Retinal pigment epithelial cell (primary cell): Measurements from ENCODE around the gene RAB29.

Experiments used
- DNase-seq: peaks from one replicate; pipeline ENCODE4 v3.0.0-alpha.2; 2010; ENCODE audit warnings: low read depth
- H3K4me3 ChIP-seq: 2 replicates; pipeline ENCODE4 v1.5.1; 2011; ENCODE audit warnings: mild to moderate bottlenecking, low read length, control low read depth, moderate library complexity
- TF ChIP-seq, protein P1 (sequence below): conservative IDR thresholded peaks from 2 replicates; pipeline ENCODE4 v1.5.1; 2011; ENCODE audit warnings: low read depth, low read length, control low read depth, inconsistent platforms

The RAB29 gene

DNA sequence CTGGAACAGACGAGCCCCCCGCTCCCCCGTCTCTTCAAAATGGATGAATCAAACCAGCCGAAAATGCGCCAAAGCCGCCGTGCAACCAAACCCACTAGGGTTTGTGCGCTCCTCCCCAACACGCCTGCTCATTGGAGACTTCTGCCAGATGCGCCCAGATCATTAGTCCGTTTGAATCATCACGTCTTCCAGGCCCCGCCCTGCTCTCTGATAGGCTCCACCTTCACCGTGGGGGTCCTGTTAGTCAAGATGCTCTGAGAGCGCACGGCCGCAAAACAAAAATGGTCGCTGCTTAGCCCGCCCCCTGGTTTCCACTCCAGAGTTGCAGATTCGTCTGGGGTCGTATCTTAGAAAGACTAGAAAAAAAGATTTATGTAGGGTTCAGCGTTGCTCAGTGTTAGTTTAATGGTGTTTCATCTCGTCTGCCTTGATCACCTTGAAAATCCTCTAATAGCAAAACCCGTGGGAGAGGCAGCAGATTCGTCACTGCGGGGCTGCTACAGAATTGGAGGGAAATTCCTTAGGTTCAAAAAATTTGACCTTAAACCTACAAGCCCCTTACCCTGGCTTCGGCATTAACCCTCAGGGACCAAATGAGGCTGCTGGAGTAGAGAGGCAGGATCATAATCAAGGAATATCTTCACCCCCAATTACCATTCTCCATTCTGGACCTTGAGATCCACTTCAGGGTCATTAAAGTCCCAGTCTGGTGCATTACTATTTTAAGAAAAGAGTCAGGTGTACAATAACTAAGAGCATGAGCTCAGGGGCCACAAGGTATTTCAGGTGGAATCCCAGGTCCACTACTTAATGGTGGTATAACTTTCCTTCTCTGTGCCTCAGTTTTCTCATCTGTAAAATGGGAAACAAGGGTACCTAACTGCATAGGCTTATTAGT, 24.9 kb downstream of the RAB29 start, which contains the start of gene NUCKS1:
TSS of gene NUCKS1 (minus strand) at position 45 of the 898 bp plus-strand sequence. CDS start 209 bp downstream, outside the sequence.
- H3K4me3 ChIP-seq: peak within 1 kb of the TSS; percentile 98
- peak; percentile 98 for DNase-seq
- TF ChIP-seq, protein P1, sequence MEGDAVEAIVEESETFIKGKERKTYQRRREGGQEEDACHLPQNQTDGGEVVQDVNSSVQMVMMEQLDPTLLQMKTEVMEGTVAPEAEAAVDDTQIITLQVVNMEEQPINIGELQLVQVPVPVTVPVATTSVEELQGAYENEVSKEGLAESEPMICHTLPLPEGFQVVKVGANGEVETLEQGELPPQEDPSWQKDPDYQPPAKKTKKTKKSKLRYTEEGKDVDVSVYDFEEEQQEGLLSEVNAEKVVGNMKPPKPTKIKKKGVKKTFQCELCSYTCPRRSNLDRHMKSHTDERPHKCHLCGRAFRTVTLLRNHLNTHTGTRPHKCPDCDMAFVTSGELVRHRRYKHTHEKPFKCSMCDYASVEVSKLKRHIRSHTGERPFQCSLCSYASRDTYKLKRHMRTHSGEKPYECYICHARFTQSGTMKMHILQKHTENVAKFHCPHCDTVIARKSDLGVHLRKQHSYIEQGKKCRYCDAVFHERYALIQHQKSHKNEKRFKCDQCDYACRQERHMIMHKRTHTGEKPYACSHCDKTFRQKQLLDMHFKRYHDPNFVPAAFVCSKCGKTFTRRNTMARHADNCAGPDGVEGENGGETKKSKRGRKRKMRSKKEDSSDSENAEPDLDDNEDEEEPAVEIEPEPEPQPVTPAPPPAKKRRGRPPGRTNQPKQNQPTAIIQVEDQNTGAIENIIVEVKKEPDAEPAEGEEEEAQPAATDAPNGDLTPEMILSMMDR: peak; percentile 22

DNA sequence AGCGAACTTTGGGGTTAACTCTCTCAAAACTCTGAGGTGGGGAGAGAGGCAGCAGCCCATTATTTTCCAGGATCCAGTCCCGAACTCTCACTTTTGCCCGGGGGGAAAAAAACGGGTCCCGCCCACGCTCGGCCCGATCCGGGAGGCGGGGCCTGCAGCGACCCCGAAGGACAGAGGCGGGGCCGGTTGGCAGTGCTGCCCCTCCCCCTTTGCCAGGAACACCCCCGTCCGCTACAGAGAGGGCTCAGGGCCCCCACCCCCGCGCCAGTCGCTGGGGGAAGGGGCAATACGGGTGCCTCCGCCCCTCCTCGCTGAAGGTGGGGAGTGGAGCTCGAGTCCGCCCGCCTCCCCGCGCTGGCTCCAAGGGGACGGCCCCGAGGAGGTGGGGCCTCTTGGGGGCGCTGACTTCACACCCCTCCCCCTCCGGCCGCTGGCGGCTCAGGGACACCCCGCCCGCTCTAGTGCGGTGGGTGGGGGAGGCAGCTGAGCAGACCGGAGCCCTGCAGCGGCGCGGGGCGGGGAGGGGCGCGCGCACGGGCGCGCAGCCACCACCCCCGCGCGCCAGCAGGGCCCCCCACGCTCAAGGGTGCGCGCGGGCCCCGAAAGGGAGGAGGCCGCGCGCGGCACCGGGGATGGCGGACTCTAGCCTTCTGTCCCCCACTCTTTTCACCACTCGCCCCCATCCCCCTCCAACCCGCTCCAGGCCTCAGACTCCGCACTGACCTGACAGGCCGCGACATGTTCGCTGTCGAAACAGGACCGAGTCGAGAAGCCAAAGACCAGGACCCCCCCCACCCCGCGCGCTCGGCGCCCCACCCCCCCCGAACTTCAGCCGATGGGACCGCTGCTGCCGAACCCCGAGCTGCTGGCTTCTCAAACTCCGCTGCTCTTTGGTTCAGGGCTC, 25.8 kb downstream of the RAB29 start:
- DNase-seq: peak; percentile 86
- peak overlapping the region; percentile 98 for H3K4me3 ChIP-seq
- TF ChIP-seq, protein P1: no peak

DNA sequence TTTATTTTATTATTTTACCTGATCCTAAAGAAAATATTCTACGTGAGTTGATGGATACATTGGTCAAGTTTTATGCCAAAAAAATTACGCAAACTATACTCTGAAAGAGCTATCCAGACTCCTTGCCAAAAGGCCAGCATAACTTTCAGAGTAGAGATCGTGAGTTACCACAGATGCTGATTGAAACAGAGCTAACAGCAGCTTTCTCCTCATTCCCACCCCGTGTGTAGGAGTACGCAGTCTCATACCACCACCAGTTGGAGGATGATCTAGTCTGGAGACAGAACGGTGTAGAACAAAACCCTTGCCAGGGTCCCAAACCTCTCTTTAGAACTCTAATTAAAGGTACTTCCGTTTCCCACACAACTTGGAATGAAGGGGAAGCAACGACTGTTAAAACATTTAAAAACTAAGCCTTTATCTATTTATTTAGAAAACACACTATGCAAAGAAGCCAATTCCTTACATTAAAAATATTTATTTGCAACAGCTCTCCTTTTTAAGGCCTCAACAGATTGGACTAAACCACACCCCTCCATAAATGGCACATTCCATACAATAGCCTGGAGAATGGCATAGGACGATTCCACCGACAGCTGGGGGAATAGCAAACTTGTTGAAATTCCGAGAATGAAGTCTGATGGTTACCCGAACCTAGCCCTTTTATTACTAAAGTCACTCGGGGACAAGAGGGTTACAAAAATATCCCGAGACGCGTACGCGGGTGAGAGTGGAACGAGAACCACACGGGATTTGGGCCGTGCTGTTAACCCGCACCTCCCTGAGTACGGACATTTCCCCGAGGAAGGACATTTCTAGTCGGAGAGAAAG, 26.7 kb downstream of the RAB29 start:
- DNase-seq: peak; percentile 28
- TF ChIP-seq, protein P1: no peak
- H3K4me3 ChIP-seq: peak overlapping the region; percentile 98

DNA sequence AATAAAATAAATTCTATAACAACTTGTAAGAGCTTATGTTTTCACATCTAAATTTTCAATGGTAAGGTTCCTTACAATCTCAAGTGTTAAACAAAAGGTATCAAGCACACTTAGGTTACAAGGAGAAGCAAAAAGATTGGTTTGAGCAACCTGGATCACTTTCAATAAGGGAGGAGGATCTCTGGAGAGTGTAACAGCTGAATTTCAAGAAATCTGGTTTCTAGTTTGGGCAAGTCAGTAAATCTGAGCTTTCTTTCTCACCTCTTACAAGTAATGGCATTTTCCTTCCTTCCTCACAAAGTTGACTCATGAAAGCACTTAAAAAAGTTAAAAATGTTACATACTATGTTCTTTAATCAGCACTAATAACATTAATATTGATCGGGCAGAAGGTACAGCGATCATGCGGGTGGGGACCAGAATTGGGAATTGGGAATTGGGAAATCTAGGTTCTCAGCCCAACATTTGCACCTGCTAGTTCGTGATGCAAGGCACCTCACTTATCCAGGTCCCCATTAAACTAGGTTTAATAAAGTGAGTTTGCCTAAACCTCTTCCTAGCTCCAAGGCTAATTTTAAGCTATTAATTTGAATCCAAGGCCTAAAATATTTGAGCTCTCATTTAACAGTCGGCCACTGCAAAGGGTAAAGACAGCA, 28.4 kb downstream of the RAB29 start:
- no peak for DNase-seq
- peak overlapping the region; percentile 98 for H3K4me3 ChIP-seq
- TF ChIP-seq, protein P1: no peak

DNA sequence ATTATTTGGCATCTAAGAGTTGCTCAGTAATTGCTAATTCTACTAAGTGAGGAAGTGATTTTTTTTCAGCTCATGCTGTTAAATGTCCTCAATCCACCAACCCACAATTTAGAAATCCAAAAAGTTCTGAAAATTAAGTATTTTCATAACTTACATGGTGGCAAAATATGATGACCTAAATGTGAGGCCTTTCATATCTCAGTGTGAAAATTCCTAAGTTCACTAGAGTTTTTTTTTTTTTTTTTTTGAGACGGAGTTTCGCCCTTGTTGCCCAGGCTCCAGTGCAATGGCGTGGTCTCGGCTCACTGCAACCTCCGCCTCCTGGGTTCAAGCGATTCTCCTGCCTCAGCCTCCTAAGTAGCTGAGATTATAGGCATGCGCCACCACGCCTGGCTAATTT, 30.9 kb downstream of the RAB29 start:
- TF ChIP-seq, protein P1: no peak
- H3K4me3 ChIP-seq: no peak overlapping the region
- DNase-seq: no peak

DNA sequence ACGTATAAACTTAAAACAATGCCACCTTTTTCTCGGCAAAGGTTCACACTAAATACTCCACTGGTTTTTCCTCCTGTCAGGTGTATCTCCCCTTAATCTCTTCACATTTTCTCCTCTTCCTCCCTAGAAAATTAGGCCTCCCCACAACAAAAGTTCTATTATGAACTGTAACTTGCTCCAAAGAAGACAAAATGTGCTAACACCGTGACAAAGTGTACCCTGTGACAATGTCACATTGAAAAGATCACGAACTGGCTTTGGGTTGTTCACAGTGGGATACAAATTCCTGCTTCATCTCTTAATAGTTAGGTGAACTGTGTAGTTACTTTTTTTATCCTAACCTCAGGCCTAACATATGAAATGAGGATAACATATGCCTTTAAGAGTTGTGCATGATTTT, 31.3 kb downstream of the RAB29 start:
- no peak overlapping the region for H3K4me3 ChIP-seq
- TF ChIP-seq, protein P1: no peak
- DNase-seq: no peak
